ENCODE measurements around the gene TGFBR1.

GRCh38 chr9:99135456-99135855, 30.5 kb downstream of the TGFBR1 start:
- TF ChIP-seq CTCF (IDR thresholded peaks at IDR 0.05): no peak
- no peak for TF ChIP-seq POLR2A (IDR thresholded peaks at IDR 0.05)
